H1 (cell line): ENCODE results near the gene SLC25A48.

ENCODE experiments used
- BRCA1 ChIP-seq: IDR thresholded peaks from 2 replicates; pipeline ENCODE4 v1.6.1; 2012; ENCODE audit warnings: low read depth, low read length, improper control_type of control experiment
- CREB1 ChIP-seq: IDR thresholded peaks from 2 replicates; pipeline ENCODE4 v1.6.1; 2012; ENCODE audit warnings: inconsistent platforms
- CTBP2 ChIP-seq: IDR thresholded peaks from 2 replicates; pipeline ENCODE4 v1.7.0; 2011; ENCODE audit warnings: borderline replicate concordance, mild to moderate bottlenecking, moderate library complexity, mixed read lengths, low read length; ENCODE audit not compliant: insufficient read depth, insufficient read length
- EP300 ChIP-seq, 2 experiments: IDR thresholded peaks; 1 replicate in 1 of 2; 2 replicates in 1 of 2; pipeline ENCODE4 v1.6.1; 2011 to 2012; ENCODE audit warnings: low read depth in 2 of 2, low read length in 2 of 2, mild to moderate bottlenecking in 2 of 2, borderline replicate concordance in 1 of 2, inconsistent platforms in 1 of 2, moderate library complexity in 1 of 2
- EZH2 ChIP-seq: fragments of 200-600 bp; sonication (generic); IDR thresholded peaks from 2 replicates; pipeline ENCODE4 v1.7.1; 2012; ENCODE audit warnings: low read depth, mild to moderate bottlenecking, moderate library complexity, low read length, inconsistent platforms; ENCODE audit not compliant: severe bottlenecking
- HDAC2 ChIP-seq, 2 experiments: fragments of 300-600 bp in 1 of 2; sonication (generic) in 1 of 2; IDR thresholded peaks; 2 replicates each; pipeline ENCODE4 v1.6.1; 2011 to 2012; ENCODE audit warnings: low read depth in 2 of 2, low read length in 2 of 2, mild to moderate bottlenecking in 2 of 2, moderate library complexity in 2 of 2, borderline replicate concordance in 1 of 2, inconsistent platforms in 1 of 2
- HDAC6 ChIP-seq: IDR thresholded peaks from one replicate; pipeline ENCODE4 v1.7.1; 2012; ENCODE audit warnings: low read depth, mild to moderate bottlenecking, inconsistent platforms, low read length, moderate library complexity
- JUN ChIP-seq: IDR thresholded peaks from 2 replicates; pipeline ENCODE4 v1.6.1; 2011; ENCODE audit warnings: low read depth, mild to moderate bottlenecking, improper control_type of control experiment, low read length
- JUND ChIP-seq: IDR thresholded peaks from 2 replicates; pipeline ENCODE4 v1.6.1; 2011; ENCODE audit warnings: mild to moderate bottlenecking, improper control_type of control experiment, low read length
- POLR2A ChIP-seq, 2 experiments: IDR thresholded peaks; 1 replicate in 1 of 2; 2 replicates in 1 of 2; pipeline ENCODE4 v1.6.1; 2011; ENCODE audit warnings: low read depth in 2 of 2, low read length in 2 of 2, mild to moderate bottlenecking in 2 of 2; ENCODE audit errors: control extremely low read depth in 1 of 2
- POLR2AphosphoS5 ChIP-seq: IDR thresholded peaks from 2 replicates; pipeline ENCODE4 v1.6.1; 2011; ENCODE audit warnings: low read depth, low read length
- SP2 ChIP-seq: IDR thresholded peaks from 2 replicates; pipeline ENCODE4 v1.6.1; 2012; ENCODE audit warnings: mild to moderate bottlenecking, low read length, inconsistent platforms
- TAF1 ChIP-seq: IDR thresholded peaks from 2 replicates; pipeline ENCODE4 v1.6.1; 2011; ENCODE audit warnings: mild to moderate bottlenecking, low read depth, low read length
- TF ChIP-seq, protein P1 (sequence below), 3 experiments: IDR thresholded peaks; 1 replicate in 2 of 3; 2 replicates in 1 of 3; pipeline versions ENCODE4 v1.5.1 to v1.6.1; 2011; ENCODE audit warnings: low read length in 3 of 3, mild to moderate bottlenecking in 3 of 3, inconsistent platforms in 2 of 3, low read depth in 1 of 3, moderate library complexity in 1 of 3; ENCODE audit not compliant: insufficient read depth in 1 of 3; ENCODE audit errors: control extremely low read depth in 1 of 3

DNA sequence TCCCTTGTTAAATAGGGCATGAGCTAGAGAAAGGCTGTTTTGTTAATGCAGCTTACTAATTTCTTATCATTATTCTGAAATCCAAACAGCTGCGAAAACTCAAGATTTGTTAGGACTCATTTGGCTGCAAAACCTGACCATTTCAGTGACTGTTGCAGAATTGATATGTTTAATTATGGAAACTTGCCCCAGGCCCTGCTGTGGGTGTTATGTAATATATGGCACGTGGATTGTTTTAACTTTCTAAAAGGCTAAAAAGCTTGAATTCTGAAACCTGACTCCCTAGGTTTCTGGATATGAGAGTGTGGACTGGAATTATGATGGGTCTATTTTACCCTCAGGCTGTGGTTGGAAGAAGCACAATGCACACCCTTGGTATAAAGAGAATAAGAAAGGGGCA, 56.8 kb downstream of the SLC25A48 start:
- no peak for TF ChIP-seq POLR2A (IDR thresholded peaks at IDR 0.05; ENCODE audit: control extremely low read depth in 1 of 2, low read depth in 2 of 2, low read length in 2 of 2)
- TF ChIP-seq EZH2 = no peak
- TF ChIP-seq JUND = no peak
- no peak for TF ChIP-seq CREB1
- no peak for TF ChIP-seq BRCA1
- no peak for TF ChIP-seq JUN
- TF ChIP-seq, protein P1, sequence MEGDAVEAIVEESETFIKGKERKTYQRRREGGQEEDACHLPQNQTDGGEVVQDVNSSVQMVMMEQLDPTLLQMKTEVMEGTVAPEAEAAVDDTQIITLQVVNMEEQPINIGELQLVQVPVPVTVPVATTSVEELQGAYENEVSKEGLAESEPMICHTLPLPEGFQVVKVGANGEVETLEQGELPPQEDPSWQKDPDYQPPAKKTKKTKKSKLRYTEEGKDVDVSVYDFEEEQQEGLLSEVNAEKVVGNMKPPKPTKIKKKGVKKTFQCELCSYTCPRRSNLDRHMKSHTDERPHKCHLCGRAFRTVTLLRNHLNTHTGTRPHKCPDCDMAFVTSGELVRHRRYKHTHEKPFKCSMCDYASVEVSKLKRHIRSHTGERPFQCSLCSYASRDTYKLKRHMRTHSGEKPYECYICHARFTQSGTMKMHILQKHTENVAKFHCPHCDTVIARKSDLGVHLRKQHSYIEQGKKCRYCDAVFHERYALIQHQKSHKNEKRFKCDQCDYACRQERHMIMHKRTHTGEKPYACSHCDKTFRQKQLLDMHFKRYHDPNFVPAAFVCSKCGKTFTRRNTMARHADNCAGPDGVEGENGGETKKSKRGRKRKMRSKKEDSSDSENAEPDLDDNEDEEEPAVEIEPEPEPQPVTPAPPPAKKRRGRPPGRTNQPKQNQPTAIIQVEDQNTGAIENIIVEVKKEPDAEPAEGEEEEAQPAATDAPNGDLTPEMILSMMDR (IDR thresholded peaks at IDR 0.05; ENCODE audit: control extremely low read depth in 1 of 3, insufficient read depth in 1 of 3, low read depth in 1 of 3, low read length in 3 of 3) = no peak
- no peak for TF ChIP-seq EP300 (IDR thresholded peaks at IDR 0.05; ENCODE audit: borderline replicate concordance in 1 of 2, low read depth in 2 of 2, low read length in 2 of 2)
- TF ChIP-seq CTBP2 = no peak
- no peak for TF ChIP-seq SP2
- TF ChIP-seq HDAC2 (IDR thresholded peaks at IDR 0.05; ENCODE audit: borderline replicate concordance in 1 of 2, low read depth in 2 of 2, low read length in 2 of 2) = no peak
- no peak for TF ChIP-seq TAF1
- no peak for TF ChIP-seq HDAC6
- TF ChIP-seq POLR2AphosphoS5 = no peak
